Activated CD4-positive, alpha-beta T cell treated with anti-CD3 and anti-CD28 coated beads, Interleukin-2, amount 50 U/mL, for 1 hour (primary cell): ENCODE data around the gene EIF2AK3.
"Not testable (repeated sequence)": the region's sequence is repeated elsewhere in the genome, so short reads cannot be mapped to it uniquely, and the experiment has no call there.

Source experiments
- DNase-seq: peaks from one replicate; pipeline ENCODE4 v3.0.0-alpha.2; 2020

Gene EIF2AK3

GRCh38 chr2:88632569-88632968 lies 5.3 kb upstream of the EIF2AK3 start:
- DNase-seq, result no peak

GRCh38 chr2:88628571-88628939 lies 1.3 kb upstream of the EIF2AK3 start:
- no peak for DNase-seq

DNA sequence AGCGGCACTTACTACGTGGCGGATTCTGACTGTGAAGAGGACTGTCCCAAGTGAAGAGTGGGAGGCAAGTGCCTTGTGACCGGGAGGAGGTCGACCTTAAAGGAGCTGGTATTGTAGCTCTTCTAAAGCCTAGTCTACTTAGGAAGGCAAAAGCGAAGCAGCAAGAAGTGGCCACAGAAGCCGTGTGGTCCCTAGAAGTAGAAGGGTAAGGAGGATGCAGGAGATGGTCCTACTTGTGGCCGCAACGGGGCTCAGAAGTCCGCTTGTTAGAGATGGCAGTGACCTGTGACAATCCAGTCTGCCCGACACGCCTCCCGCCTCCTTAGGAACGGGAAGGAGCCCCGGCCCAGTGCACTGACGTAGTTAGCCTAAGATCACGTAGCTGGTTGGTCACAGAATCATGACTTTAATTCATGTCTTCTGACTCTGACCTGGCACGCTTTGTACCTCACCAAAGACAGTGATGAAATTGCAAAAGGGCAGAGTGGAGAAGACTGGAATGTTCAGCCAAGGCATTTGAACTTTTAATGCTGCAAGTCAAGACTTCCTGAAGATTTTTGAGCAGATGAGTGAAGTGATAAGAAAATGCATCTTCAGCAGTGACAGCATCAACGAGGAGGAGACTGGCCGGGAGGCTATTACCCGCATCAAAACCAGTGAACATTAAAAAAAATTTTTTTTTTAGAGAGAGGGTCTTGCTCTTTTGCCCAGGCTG lies 749 bp upstream of the EIF2AK3 start:
- DNase-seq, result peak; percentile 71

DNA sequence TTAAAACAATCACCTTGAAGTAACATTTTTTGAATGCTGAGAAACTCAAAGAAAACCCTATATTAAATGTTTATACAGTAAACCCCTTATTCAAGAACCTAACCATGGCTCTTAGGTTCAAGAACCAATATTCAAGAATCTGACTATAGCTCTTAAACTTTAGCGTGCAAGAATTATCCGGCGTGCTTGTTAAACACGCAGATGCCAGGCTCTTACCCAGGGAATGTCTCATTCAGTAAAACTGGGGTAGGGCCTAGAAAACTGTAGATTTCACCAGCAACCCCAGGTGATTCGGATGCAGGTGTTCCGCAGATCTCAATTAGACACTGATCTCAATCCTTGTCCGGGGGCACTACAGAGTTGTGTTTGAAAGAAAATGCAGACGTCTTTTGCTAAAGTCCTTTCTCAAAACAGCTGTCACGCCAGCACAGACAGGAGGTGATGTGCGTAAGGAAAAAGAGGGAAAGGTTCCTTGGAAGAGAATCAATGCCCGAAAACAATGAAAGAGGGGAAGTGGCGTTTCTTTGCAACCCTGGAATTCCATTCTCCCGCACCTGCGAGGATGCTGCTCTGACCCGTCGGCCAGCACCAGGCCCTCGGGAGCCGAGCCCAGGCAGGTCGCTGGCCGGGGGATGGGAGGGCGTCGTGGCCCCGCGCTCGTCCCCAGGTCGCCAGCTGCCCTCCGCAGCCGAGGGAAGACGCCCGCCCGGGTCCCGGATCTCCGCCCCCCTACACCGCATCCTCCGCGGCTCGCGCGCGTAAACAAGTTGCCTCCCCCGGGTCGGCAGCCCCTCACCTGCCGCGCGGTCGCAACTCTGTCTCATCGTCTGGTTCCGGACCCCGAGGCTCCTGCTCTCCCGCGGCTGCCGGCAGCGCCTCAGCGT lies 851 bp downstream of the EIF2AK3 start:
- DNase-seq, result peak; percentile 40

- DNase-seq, result no peak
These were observed 2.8 kb downstream of the EIF2AK3 start for GRCh38 chr2:88624477-88624876.

- DNase-seq, result not testable (repeated sequence)
These were observed 3.3 kb downstream of the EIF2AK3 start for GRCh38 chr2:88623831-88624465.

GRCh38 chr2:88622307-88622706 lies 5.0 kb downstream of the EIF2AK3 start:
- DNase-seq, result no peak

- no peak for DNase-seq
These were observed 5.8 kb downstream of the EIF2AK3 start for GRCh38 chr2:88621432-88621831.

GRCh38 chr2:88620015-88620414 lies 7.2 kb downstream of the EIF2AK3 start:
- DNase-seq, result no peak

DNA sequence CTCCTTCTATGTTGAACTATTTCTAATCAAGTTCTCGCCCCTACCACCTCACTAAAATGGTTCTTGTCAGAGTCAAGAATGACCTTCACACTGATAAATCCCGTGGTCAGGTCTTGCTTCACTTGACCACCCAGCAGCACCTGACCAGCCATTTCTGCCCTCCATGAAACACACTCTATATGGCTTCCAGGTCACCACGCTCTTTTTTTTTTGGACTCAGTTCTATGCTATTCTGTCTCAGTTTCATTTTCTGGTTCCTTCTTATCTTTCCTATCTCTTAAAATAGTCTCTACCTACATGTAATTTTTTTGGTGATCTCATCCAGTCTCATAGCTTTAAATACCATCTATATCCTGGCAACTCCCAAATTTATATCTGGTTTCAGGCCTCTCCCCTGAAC lies 11.4 kb downstream of the EIF2AK3 start:
- DNase-seq, result no peak

DNA sequence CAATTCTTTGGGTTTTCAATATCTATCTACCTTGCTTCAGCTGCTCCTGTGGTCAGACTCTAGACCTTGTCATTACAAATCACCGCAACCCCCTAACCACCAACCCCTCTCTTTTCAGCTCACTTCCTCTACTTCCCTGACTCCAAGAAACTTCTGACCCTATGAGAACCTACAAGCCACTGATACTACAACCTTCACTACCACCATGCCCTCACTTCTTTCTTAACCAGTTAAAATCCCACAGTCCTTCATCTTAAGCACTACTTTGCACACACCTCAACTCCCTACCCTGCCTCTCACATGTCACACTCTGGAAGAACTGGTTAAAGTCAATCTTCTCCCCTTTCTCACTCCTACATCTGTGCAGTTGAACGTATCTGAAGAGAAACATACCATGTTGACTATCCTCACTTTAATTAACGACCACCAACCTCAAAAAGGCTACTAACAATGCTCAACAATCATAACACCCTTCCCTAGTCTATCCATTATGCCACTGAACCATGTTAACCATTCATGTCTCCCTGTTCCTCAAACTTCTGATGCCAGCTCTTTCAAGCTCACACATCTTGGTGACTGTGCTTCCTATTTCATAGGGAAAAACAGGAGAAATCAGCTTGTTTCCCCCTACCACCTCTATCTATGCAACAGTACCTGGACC lies 12.6 kb downstream of the EIF2AK3 start:
- DNase-seq, result no peak

DNA sequence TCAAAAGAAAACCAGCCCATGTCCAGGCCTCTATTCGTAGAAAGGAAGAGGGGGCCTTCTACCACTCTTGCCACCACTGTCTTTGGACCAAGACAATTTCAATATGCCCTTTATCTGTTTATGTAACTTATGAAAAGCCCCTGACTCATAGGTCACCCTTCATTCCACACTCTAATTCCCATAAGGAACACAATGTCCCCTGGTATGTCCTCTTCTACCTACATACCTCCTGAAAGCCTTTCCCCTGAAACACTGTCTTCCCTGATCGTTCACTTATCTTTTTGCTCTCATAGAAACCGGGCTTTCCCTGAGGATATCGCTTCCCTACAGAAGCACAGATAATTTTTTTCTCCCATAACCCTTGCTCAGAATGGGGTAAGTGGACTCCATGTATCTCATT lies 13.3 kb downstream of the EIF2AK3 start:
- DNase-seq, result no peak

DNA sequence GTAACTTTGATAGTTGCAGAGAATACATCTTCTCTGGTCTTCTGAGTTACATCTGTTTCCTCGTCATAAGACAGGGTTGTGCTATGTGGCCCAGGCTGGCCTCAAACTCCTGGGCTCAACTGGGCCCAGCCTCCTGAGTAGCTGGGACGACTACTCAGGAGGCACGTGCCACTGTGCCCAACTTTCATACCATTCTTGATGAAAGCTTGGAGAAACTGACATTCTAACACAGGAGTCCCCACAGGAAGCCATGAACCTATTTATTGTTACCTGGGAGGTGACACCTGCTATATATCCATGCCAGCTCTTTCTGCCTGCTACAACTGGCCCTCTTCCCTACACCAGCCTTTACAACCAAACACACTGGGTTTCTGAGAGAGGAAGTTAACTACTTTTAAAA lies 19.1 kb downstream of the EIF2AK3 start:
- DNase-seq, result no peak

DNA sequence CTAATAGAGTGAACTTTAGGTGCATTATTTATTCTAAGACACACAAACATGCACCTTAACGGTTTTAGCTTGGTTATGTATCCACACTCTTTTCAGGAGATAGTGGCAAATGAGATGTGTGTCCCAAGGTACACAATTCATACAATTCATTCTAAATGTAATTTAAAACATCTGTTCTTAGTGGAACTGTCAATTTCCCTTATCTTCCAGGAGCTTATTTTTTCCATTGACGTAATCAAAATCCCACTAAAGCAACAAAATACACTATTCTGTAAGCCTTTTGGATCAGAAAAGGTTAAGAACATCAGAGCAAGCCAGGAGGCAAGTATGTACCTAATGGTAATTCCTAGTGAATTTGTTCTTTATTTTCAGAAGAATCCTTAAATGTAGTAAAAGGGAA lies 19.8 kb downstream of the EIF2AK3 start:
- DNase-seq, result no peak

DNA sequence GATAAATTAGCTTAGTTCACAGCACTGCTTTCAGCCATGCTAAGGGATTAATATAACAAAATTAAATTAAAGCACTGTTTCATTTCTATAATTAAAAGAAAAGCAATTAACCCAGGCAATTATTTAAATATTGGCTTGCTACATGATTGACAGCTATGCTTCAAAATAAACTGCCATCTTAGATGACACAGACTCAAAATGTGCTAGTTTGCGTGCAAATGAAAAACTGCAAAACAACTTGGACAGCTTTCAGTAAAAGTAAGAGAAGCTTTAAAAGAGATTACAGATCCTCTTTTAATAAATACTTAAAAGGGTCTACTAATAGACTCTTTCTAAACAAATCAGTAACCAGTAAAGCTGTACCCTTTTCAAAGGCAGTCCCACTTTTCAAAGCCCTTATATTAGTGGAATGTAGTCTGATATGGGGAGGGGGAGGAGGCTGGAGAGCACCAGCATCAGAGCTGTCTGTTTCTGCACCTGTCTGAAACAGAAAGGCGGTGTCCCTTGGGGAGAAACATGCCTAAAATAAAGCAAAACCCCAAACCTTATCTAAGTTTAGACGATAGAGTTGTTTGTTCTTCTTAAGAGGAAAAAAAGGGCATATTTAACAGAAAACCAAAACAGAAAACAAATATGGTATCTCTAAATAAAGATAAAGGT lies 20.8 kb downstream of the EIF2AK3 start:
- no peak for DNase-seq

GRCh38 chr2:88603146-88603545 lies 24.1 kb downstream of the EIF2AK3 start:
- DNase-seq, result no peak

DNA sequence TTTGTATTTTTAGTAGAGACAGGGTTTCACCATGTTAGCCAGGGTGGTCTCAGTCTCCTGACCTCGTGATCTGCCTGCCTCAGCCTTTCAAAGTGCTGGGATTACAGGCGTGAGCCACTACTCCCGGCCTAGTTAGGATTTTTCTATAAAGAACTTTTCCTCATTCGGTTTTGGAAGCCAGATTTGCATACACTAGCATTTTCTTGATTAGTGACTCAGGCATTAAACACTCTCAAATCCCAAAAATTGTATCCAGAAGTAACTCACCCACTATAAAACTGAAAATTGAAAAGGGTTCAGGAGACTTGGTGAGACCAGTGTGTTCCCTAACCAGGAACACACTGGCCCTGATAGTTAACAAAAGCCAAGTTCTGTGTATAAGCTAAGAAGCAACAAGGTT lies 25.2 kb downstream of the EIF2AK3 start:
- no peak for DNase-seq

- DNase-seq, result no peak
These were observed 26.0 kb downstream of the EIF2AK3 start for GRCh38 chr2:88601286-88601685.

DNA sequence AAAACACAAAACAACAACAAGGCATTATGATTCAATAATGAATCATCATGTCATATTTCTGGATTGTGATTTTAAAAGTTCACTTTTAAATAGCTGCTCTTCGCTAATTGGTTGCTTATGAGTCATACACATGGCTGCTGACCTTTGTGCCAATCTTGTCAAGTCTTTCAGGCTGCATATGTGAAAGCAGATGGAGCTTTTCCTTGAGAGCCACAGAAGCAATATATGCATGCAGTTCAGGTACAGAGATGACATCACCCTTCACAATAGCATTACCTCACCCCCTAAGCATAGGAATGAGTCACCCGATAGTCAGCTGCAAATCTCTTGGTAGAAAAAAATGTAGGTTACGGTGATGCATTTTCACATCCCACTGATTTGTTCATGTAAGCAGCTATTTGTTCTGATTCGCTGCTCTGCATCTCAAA lies 27.2 kb downstream of the EIF2AK3 start:
- no peak for DNase-seq

DNA sequence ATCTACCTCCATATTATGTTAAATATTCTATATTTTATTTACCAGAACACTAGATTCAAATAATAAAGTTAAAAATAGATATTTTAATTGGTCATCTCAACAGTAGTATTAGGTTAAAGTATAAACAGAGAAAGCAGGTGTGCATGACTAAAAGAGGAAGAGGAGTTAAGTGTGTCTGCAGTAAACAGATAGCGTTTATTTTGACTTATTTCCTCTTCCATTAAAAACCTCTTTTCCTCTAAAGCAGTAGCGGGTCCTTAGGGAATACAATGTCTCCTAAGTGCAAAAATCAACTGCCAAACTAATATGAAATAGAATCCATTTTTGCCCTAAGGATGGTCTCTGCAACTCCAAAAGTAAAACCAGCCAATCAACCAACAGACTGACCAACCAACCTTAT lies 27.7 kb downstream of the EIF2AK3 start:
- no peak for DNase-seq

DNA sequence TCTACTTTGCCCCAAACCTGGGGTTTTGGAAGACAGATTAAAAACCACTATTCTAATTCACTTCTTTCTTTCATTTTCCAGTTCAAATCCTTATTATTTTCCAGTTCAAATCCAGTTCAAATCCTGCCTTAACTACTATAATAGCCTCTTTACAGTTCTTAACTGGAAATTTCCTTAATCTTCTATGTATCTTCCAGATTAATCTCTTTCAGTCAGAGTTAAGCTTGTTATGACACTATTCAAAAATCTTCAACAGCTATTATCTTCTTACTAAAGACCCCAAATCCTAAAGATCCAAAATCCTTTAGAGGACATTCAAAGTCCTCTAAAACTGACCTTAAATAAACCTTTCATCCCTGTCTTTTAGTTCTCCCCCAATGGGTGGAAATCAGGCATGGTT lies 30.1 kb downstream of the EIF2AK3 start:
- no peak for DNase-seq

DNA sequence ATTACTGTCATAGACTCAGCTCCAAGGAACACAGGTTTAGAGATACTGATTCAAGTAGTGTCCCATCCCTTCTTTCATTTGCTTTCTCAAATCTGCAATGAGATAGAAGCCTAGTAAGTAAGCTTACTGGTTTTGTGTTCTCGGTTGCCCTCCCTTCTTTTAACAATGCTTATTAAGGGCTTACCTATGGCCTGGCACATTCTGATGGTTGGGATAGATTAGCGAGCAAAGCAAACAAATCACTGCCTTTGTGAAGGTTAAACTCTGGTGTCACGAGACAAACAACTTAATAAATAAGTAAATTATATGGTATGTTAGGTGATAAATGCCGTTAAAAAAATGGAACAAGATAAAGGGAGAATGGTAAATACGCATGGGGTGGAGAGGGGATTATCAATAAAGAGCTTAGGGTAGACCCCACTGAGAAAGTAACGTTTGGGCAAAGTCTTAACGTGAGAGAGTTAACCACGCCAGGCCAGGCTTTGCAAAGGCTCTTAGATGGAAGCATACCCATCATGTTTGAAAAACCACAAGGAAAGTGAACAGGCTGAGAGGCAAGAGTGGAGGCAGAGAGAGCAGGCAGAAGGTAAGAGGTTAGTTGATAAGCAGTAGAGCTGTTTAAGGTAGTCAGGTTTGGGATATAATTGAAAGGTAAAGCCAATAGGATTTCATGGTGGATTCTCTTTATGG lies 31.0 kb downstream of the EIF2AK3 start:
- DNase-seq, result no peak
